Right atrium auricular region (tissue), 2 donors: Measurements from ENCODE around the gene MAP4K3. TPM values are rescaled to one million over a fixed set of nuclear protein-coding genes. Genes with fewer than 3 reads are reported as not detected.

Experiments
- DNase-seq: peaks from one replicate; pipeline ENCODE4 v3.0.0-alpha.2; 2019; ENCODE audit warnings: low spot score
- H3K27ac ChIP-seq, 2 donors: fragments of 200-600 bp; sonication (generic); 1 replicate in 1 of 2; 2 replicates in 1 of 2; pipeline ENCODE4 v1.5.1; 2016 to 2019
- H3K27me3 ChIP-seq, 2 donors: fragments of 200-600 bp; sonication (generic); one replicate each; pipeline versions ENCODE4 v1.5.1 to v1.6.0; 2017 to 2019
- H3K36me3 ChIP-seq: fragments of 200-600 bp; sonication (generic); one replicate; pipeline ENCODE4 v1.5.1; 2016
- H3K4me1 ChIP-seq, 2 donors: fragments of 200-600 bp; sonication (generic); one replicate each; pipeline versions ENCODE4 v1.5.1 to v1.6.0; 2017 to 2019
- H3K4me3 ChIP-seq, 2 donors: fragments of 200-600 bp; sonication (generic); 1 replicate in 1 of 2; 2 replicates in 1 of 2; pipeline ENCODE4 v1.5.1; 2017 to 2019; ENCODE audit warnings: mild to moderate bottlenecking in 1 of 2, moderate library complexity in 1 of 2
- H3K9me3 ChIP-seq, 2 donors: fragments of 200-600 bp; sonication (generic); one replicate each; pipeline ENCODE4 v1.5.1; 2019
- total RNA-seq, 2 donors: library from RNA; depleted of rRNA; stranded (reverse); fragments of >200 nt; gene quantifications; one replicate each; pipeline ENCODE4 v1.1.0, GENCODE V29; 2016
- TF ChIP-seq, protein P1 (sequence below), 2 donors: fragments of 200-600 bp; sonication (generic); IDR thresholded peaks; one replicate each; pipeline ENCODE4 v1.5.1; 2019; ENCODE audit warnings: antibody characterized with exemption in 2 of 2

The MAP4K3 gene
- total RNA-seq, 2 donors from 2014 or later = 26.2 to 28.9 TPM

DNA sequence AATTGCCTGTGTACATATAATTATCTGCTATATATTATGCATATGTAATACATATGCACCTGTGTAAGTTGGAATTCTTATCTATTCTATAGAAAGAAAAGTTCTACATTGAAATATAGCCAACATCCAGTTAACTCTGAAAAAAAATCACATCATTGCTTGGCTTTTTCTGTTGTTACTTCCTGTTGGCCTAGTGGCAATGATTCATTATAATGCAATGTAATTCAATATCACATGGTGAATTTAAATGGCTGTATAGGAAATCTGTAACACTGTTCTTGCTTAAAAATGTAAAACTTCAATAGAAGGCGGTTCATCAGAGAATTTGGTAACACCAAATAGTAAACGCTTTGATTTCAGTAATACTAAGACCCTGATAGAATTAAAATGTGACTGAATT lies 44.5 kb upstream of the MAP4K3 start:
- no peak overlapping the region for H3K4me3 ChIP-seq
- DNase-seq = no peak
- no peak overlapping the region for H3K27ac ChIP-seq
- TF ChIP-seq, protein P1, sequence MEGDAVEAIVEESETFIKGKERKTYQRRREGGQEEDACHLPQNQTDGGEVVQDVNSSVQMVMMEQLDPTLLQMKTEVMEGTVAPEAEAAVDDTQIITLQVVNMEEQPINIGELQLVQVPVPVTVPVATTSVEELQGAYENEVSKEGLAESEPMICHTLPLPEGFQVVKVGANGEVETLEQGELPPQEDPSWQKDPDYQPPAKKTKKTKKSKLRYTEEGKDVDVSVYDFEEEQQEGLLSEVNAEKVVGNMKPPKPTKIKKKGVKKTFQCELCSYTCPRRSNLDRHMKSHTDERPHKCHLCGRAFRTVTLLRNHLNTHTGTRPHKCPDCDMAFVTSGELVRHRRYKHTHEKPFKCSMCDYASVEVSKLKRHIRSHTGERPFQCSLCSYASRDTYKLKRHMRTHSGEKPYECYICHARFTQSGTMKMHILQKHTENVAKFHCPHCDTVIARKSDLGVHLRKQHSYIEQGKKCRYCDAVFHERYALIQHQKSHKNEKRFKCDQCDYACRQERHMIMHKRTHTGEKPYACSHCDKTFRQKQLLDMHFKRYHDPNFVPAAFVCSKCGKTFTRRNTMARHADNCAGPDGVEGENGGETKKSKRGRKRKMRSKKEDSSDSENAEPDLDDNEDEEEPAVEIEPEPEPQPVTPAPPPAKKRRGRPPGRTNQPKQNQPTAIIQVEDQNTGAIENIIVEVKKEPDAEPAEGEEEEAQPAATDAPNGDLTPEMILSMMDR (IDR thresholded peaks at IDR 0.05) = no peak
- peaks cover 6% of the 10 kb centered on the region for H3K36me3 ChIP-seq
- no peaks in the 10 kb centered on the region for H3K27me3 ChIP-seq
- peaks cover 0 to 17% of the 10 kb centered on the region in 2 donors for H3K4me1 ChIP-seq
- H3K9me3 ChIP-seq = no peaks in the 10 kb centered on the region

DNA sequence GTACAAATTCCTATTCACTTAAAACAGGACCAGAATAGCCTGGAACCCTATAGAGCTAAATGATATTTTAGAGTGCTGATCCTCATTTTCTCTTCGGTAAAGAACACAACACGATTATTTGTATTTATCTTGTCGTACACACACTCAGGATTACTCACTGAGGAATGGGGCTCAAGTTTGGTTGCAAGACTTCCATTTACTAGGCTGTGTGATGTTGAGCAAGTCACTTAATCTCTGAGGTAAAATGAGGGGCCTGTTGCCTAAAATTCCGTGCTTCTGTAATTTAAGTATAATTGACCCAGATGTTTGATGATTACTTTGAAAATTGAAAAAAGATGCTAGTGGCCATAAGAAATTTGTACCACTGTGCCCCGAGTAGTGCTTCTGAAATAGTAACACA lies 42.6 kb upstream of the MAP4K3 start:
- no peaks in the 10 kb centered on the region for H3K27me3 ChIP-seq
- TF ChIP-seq, protein P1 (IDR thresholded peaks at IDR 0.05) = no peak
- H3K36me3 ChIP-seq = peaks cover 8% of the 10 kb centered on the region
- no peak for DNase-seq
- H3K27ac ChIP-seq = no peak overlapping the region
- no peak overlapping the region for H3K4me3 ChIP-seq
- H3K9me3 ChIP-seq = no peaks in the 10 kb centered on the region
- peaks cover 0 to 14% of the 10 kb centered on the region in 2 donors for H3K4me1 ChIP-seq

DNA sequence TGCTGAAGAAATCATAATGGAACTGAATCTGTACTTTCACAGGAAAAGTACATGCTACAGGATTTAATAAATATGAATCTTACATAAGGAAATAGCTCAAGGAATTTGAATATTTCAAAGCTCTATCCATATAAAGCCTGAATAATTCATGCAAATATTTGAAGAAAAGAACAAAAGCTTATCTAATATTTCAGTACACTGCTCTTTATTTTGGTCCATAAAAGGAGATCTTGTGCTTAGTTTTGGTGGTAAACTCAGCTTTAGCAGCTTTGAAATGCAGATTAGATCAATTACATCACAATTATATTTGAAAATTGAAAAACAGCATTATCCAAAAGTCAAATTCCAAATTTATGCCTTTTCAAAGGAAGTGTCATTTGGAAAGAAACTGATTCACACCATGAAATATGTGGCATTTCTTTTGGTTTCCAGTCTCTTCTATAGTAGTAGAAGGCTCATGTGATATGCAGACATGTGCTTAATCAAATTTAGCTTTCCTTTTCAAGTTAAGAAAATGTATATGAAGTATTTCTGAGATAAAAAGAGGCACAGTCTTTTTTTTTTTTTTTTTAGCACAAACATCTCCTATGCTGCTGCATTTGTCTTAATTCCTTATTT lies 42.1 kb upstream of the MAP4K3 start:
- Histone ChIP-seq H3K36me3 (peaks cover 8% of the 10 kb centered on the region), H3K27ac (no peak overlapping the region), H3K4me3 (no peak overlapping the region), H3K27me3 (no peaks in the 10 kb centered on the region), H3K4me1 (peaks cover 0 to 9% of the 10 kb centered on the region in 2 donors), H3K9me3 (no peaks in the 10 kb centered on the region)
- DNase-seq = no peak
- TF ChIP-seq, protein P1 (IDR thresholded peaks at IDR 0.05) = no peak

DNA sequence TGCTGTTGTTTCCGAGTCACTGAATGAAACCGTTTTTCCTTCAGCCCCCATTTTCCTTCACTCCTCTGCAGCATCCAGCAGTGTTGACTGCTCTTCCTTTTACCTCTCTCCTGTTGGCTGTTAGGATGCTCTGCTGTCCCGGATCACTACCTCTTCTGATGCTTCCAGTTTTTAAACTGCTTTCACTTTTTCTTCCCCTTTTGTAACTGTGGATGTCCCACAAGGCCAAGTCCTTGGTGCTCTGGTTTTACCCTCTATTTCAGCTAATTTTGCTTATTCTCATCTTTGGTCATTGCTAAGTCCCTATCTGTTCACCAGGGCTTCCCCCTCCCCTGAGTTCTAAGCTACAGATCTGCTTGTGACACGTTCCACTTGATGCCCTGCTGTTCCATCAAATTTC lies 39.4 kb upstream of the MAP4K3 start:
- DNase-seq = no peak

DNA sequence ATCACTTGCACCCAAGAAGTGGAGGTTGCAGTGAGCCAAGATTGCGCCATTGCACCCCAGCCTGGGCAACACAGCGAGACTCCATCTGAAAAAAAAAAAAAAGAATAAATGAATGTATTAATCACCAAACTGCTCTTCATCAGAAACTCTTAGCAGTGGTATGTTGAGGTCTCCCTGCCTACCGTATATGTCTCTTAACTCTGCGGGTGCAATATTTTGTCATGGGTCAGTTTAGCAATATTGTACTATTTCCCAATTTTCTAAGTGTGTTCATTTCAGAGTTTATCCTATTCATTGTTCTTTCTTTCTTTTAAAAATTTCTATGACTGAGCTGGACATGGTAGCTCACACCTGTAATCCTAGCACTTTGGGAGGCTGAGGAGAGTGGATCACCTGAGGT lies 37.9 kb upstream of the MAP4K3 start:
- Histone ChIP-seq H3K4me1 (peaks cover 0 to 11% of the 10 kb centered on the region in 2 donors), H3K27me3 (no peaks in the 10 kb centered on the region), H3K36me3 (peaks cover 8% of the 10 kb centered on the region), H3K9me3 (no peaks in the 10 kb centered on the region), H3K27ac (no peak overlapping the region), H3K4me3 (no peak overlapping the region)
- DNase-seq = no peak
- TF ChIP-seq, protein P1 (IDR thresholded peaks at IDR 0.05) = no peak

More for the DNA sequence above, 39.4 kb upstream of the MAP4K3 start:
- H3K4me3 ChIP-seq = no peak overlapping the region
- H3K27ac ChIP-seq = no peak overlapping the region
- no peaks in the 10 kb centered on the region for H3K27me3 ChIP-seq
- no peaks in the 10 kb centered on the region for H3K9me3 ChIP-seq
- H3K36me3 ChIP-seq = peaks cover 8% of the 10 kb centered on the region
- TF ChIP-seq, protein P1 (IDR thresholded peaks at IDR 0.05) = no peak
- no peaks in the 10 kb centered on the region for H3K4me1 ChIP-seq

DNA sequence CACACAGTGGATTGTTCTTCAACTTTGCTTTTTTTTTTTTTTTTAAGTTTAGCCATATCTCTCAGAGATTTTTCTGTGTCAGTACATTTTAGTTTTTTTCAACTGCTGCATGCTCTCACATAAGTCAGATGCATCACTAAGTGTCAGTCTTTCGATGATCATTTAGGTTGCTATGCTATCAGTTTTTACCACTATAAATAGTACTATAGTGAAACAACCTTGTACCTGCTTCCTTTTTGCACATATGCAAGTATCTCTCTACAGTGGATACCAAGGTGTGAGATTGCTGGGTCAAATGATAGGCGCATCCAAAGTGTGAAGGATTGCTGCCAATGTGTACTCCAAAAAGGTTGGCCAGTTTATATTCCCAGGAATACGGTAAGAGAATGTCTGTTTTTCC lies 33.5 kb upstream of the MAP4K3 start:
- Histone ChIP-seq H3K27me3 (no peaks in the 10 kb centered on the region), H3K4me1 (peaks cover 0 to 38% of the 10 kb centered on the region in 2 donors), H3K27ac (no peak overlapping the region), H3K36me3 (no peaks in the 10 kb centered on the region), H3K4me3 (no peak overlapping the region), H3K9me3 (no peaks in the 10 kb centered on the region)
- TF ChIP-seq, protein P1 (IDR thresholded peaks at IDR 0.05) = no peak
- DNase-seq = no peak
